Subcutaneous adipose tissue (tissue), 4 donors: ENCODE measurements around the gene ADM2. TPM values are rescaled to one million over a fixed set of nuclear protein-coding genes. Genes with fewer than 3 reads are reported as not detected.

Source experiments
- CTCF ChIP-seq: fragments of 450-650 bp; IDR thresholded peaks from one replicate; pipeline ENCODE4 v1.5.1; 2016; ENCODE audit warnings: low read depth, mild to moderate bottlenecking, control low read depth, antibody characterized with exemption, moderate library complexity
- total RNA-seq, 4 donors: library from RNA; depleted of rRNA; stranded (reverse); fragments of >200 nt; gene quantifications; one replicate each; pipeline ENCODE4 v1.1.0, GENCODE V29; 2016

The ADM2 gene
- total RNA-seq, 4 donors from 2014 or later: not detected

GRCh38 chr22:50528682-50529415 is 47.5 kb downstream of the ADM2 start:
- no peak for TF ChIP-seq CTCF

- no peak for TF ChIP-seq CTCF
Measured at GRCh38 chr22:50529416-50529896, 48.1 kb downstream of the ADM2 start.

- no peak for TF ChIP-seq CTCF
Measured at GRCh38 chr22:50529897-50530579, 48.7 kb downstream of the ADM2 start, which contains the start of gene TYMP. Gene TYMP (minus strand): TSS chr22:50530012. CDS start chr22:50529709, 303 bp downstream.

GRCh38 chr22:50530580-50530876 is 49.2 kb downstream of the ADM2 start:
- no peak for TF ChIP-seq CTCF

GRCh38 chr22:50530877-50531545 is 49.7 kb downstream of the ADM2 start:
- TF ChIP-seq CTCF: no peak

GRCh38 chr22:50531546-50531961 is 50.2 kb downstream of the ADM2 start:
- no peak for TF ChIP-seq CTCF
